ENCODE data around the gene UBE2I. TPM values are rescaled to one million over a fixed set of nuclear protein-coding genes. Genes with fewer than 3 reads are reported as not detected.

Gene UBE2I
- total RNA-seq, 1 experiment from 2014 or later: 290 TPM

DNA sequence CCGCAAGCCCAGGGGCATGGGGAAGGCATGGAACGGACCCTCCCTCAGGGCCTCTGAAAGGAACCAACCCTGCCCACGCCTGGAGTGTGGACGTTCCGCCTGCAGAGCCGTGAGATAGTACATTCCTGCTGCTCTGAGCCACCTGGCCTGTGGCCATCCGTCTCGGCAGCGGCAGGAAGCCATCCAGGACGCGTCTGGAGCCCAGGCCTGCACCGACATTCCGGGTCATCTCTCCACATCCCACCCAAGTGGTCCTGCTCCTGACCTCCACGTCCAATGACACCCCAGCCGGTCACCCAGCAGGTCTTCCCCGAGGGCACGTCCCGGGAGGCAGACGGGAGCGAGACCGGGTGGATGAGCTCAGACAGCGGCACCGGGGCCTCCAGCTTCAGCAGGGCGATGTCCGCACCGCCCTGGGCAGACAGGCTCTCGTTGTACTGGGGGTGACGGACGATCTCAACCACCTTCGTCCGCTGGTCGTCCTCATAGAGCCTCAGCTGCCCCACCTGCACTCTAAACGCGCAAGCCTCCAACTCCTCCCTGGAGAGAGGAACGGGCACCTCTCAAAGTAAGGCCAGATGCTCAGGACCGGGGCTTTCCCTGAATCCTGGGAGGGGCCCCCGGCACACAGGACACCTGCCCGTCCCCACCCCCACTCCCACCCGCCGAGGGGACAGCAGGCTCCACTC lies 21.3 kb upstream of the UBE2I start:
- no peak overlapping the region for H3K27ac Mint-ChIP-seq
- Histone ChIP-seq H2BK12ac (ENCODE audit: insufficient read length, low read depth, low read length) (no peak overlapping the region), H3K9me3 (ENCODE audit: control insufficient read depth, low read depth, low read length) (no peaks in the 10 kb centered on the region), H2AFZ (ENCODE audit: low read length) (no peak overlapping the region), H3K27me3 (ENCODE audit: insufficient read depth, low read length) (peaks cover 7% of the 10 kb centered on the region; the same call in 1 of the 2 replicates), H4K8ac (replicated peaks; ENCODE audit: insufficient read length, low read depth, low read length) (no peak overlapping the region), H3K4me1 (ENCODE audit: insufficient read depth, low read length) (no peaks in the 10 kb centered on the region; the same call in 1 of the 2 replicates), H3T11ph (ENCODE audit: low read length) (no peak overlapping the region), H3K18ac (ENCODE audit: insufficient read length, low read depth, low read length) (no peak overlapping the region), H3K23ac (ENCODE audit: insufficient read length, low read depth, low read length) (no peak overlapping the region), H2BK15ac (ENCODE audit: low read depth, low read length) (no peak overlapping the region), H4K20me1 (ENCODE audit: control insufficient read depth, insufficient read depth, insufficient read length) (no peaks in the 10 kb centered on the region), H3K9ac (ENCODE audit: extremely low read depth, insufficient read length, low read length) (no peak overlapping the region), H3K56ac (ENCODE audit: insufficient read length, low read depth, low read length) (no peak overlapping the region), H4K5ac (ENCODE audit: insufficient read length, low read depth, low read length) (no peak overlapping the region), H4K91ac (ENCODE audit: insufficient read length, low read depth, low read length) (no peak overlapping the region), H2AK5ac (ENCODE audit: insufficient read length, low read length) (no peak overlapping the region), H3K23me2 (ENCODE audit: insufficient read length, low read depth, low read length, poor library complexity, severe bottlenecking) (no peaks in the 10 kb centered on the region), H2BK120ac (ENCODE audit: low read depth, low read length, poor library complexity, severe bottlenecking) (no peak overlapping the region), H3K79me2 (ENCODE audit: insufficient read depth, low read length) (no peaks in the 10 kb centered on the region), H2BK20ac (ENCODE audit: low read depth, low read length, poor library complexity, severe bottlenecking) (no peak overlapping the region), H3K79me1 (ENCODE audit: insufficient read depth, low read depth, low read length, poor library complexity, severe bottlenecking) (no peaks in the 10 kb centered on the region), H3K14ac (ENCODE audit: insufficient read depth, low read length) (no peak overlapping the region), H2BK5ac (ENCODE audit: insufficient read length, low read length) (no peak overlapping the region), H3K4ac (ENCODE audit: low read depth, low read length) (no peak overlapping the region), H3K27ac (ENCODE audit: insufficient read length, low read depth, low read length) (no peak overlapping the region), H3K4me2 (ENCODE audit: insufficient read depth, insufficient read length, low read length) (no peak overlapping the region)
- peaks cover 28 to 44% of the 10 kb centered on the region in 2 experiments for H3K4me1 Mint-ChIP-seq
- DNase-seq: no peak
- H3K9me3 Mint-ChIP-seq: no peaks in the 10 kb centered on the region
- no peaks in the 10 kb centered on the region for H3K36me3 Mint-ChIP-seq (ENCODE audit: insufficient read depth in 1 of 3, low read depth in 3 of 3)
- no peak for TF ChIP-seq CTCF (conservative IDR thresholded peaks at IDR 0.05)
- WGBS (ENCODE audit: extremely low coverage, insufficient read length, low lambda C conversion rate): no CpG with 5 or more reads among the region's 40 CpGs
- peak overlapping the region in 1 of 2 experiments; percentile 0; a peak in 1 of 5 replicates for H3K4me3 Mint-ChIP-seq
- H3K27me3 Mint-ChIP-seq (ENCODE audit: low read depth): peaks cover 75% of the 10 kb centered on the region

Data from H9 (cell line).